GM18498 (cell line): ENCODE results near the gene SARS2.

ENCODE experiments used
- ATAC-seq: cut with Tn5 transposase; IDR thresholded peaks from one replicate; pipeline ENCODE4 v1.9.1; 2021; ENCODE audit warnings: mild to moderate bottlenecking, moderate library complexity; ENCODE audit not compliant: unreplicated experiment

Gene SARS2

GRCh38 chr19:38867171-38867780 is 63.3 kb downstream of the SARS2 start:
- ATAC-seq: no peak
